Activated B cell treated with CpG ODN at 0.5 μM for 24 hours (primary cell): ENCODE measurements around the gene MREG. TPM values are rescaled to one million over a fixed set of nuclear protein-coding genes. Genes with fewer than 3 reads are reported as not detected.
"Not testable (repeated sequence)": the region's sequence is repeated elsewhere in the genome, so short reads cannot be mapped to it uniquely, and the experiment has no call there.

Experiments
- ATAC-seq: fragments of 200-7000 bp; cut with Tn5 transposase; one replicate; pipeline ENCODE4 v1.10.0; 2021; ENCODE audit warnings: low read depth, mild to moderate bottlenecking, moderate library complexity
- CTCF ChIA-PET: fragments of 350-600 bp; sonication (Branson Sonifier 250); formaldehyde crosslinking; loops from one replicate; lab custom pipeline; 2021; ENCODE audit warnings: antibody characterized with exemption; lab: Charles Lee
- POLR2A ChIA-PET: fragments of 350-600 bp; sonication (Branson Sonifier 250); formaldehyde crosslinking; loops from one replicate; lab custom pipeline; 2021; ENCODE audit warnings: antibody characterized with exemption; lab: Charles Lee
- DNase-seq: peaks from one replicate; pipeline ENCODE4 v3.0.0; 2022
- H3K27ac Mint-ChIP-seq: one replicate; pipeline ENCODE4 v1.8.0; 2020; ENCODE audit warnings: mixed read lengths
- H3K27me3 Mint-ChIP-seq: one replicate; pipeline ENCODE4 v1.8.0; 2021; ENCODE audit warnings: mixed read lengths
- H3K36me3 Mint-ChIP-seq: one replicate; pipeline ENCODE4 v1.8.0; 2021; ENCODE audit warnings: low read depth, mixed read lengths
- H3K4me1 Mint-ChIP-seq: one replicate; pipeline ENCODE4 v1.8.0; 2021; ENCODE audit warnings: mixed read lengths
- H3K4me3 Mint-ChIP-seq: one replicate; pipeline ENCODE4 v1.8.0; 2020; ENCODE audit warnings: mild to moderate bottlenecking, mixed read lengths
- H3K9me3 Mint-ChIP-seq: one replicate; pipeline ENCODE4 v1.8.0; 2020; ENCODE audit warnings: mixed read lengths
- intact Hi-C: fragments of 100-400 bp; cut with micrococcal nuclease; formaldehyde crosslinking; loops from one replicate; pipeline ENCODE4 v1.15.1; 2024
- total RNA-seq: library from RNA; stranded (reverse); gene quantifications from 2 replicates; pipeline ENCODE4 v1.2.3, GENCODE V29; 2022
- TF ChIP-seq, protein P1 (sequence below): fragments of 200-600 bp; IDR thresholded peaks from one replicate; pipeline ENCODE4 v1.8.0; 2022; ENCODE audit warnings: antibody characterized with exemption, mild to moderate bottlenecking

MREG gene
- total RNA-seq, 1 donor from 2014 or later: 16.6 TPM

DNA sequence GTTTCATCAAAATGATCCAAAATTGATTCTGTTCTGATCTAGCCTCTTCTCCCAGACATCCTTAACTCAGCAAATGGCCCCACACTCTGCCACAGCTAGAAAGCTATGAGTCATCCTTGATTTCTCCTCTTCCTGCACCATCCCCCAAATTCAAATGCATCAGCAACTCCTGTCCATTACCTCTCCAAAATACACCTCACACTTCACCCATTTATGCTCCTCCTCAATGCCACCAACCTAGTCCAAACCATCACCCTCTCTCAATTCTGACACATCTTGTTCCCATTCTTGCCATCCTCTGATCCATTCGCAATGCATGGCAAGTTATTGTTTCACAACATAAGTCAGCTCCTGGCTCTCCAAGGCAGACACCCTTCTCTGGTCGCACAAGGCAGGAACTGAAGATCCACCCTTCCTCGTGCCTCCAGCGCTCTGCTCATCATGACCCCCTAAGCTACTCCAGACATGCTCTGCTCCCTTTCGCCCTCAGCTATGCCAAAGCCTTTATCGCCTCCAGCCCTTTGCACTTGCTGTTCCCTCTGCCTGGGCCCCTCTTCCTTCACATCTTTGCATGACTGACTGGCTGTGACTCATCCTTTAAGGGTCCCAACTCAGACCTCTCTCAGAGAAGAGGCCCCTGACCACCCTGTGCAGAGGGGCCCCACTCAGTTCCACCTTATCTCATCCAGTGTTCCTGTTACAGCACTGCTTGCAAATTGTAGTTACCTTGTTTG lies 83.6 kb downstream of the MREG start:
- DNase-seq: no peak
- TF ChIP-seq, protein P1, sequence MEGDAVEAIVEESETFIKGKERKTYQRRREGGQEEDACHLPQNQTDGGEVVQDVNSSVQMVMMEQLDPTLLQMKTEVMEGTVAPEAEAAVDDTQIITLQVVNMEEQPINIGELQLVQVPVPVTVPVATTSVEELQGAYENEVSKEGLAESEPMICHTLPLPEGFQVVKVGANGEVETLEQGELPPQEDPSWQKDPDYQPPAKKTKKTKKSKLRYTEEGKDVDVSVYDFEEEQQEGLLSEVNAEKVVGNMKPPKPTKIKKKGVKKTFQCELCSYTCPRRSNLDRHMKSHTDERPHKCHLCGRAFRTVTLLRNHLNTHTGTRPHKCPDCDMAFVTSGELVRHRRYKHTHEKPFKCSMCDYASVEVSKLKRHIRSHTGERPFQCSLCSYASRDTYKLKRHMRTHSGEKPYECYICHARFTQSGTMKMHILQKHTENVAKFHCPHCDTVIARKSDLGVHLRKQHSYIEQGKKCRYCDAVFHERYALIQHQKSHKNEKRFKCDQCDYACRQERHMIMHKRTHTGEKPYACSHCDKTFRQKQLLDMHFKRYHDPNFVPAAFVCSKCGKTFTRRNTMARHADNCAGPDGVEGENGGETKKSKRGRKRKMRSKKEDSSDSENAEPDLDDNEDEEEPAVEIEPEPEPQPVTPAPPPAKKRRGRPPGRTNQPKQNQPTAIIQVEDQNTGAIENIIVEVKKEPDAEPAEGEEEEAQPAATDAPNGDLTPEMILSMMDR: no peak
- intact Hi-C loops: no loop called here
- no peaks in the 10 kb centered on the region for H3K4me1 Mint-ChIP-seq
- H3K27me3 Mint-ChIP-seq: peaks cover 5% of the 10 kb centered on the region
- no peak overlapping the region for H3K27ac Mint-ChIP-seq
- no peak for ATAC-seq
- no peaks in the 10 kb centered on the region for H3K9me3 Mint-ChIP-seq
- POLR2A ChIA-PET: no interaction called here
- CTCF ChIA-PET: interaction anchor here (2.9 kb wide), 1 partner anchor 475 kb away, joined by 18 read pairs; no protein-coding TSS in a partner anchor
- H3K36me3 Mint-ChIP-seq: no peaks in the 10 kb centered on the region
- H3K4me3 Mint-ChIP-seq: no peak overlapping the region

GRCh38 chr2:215928086-215928485 lies 85.3 kb downstream of the MREG start:
- Mint-ChIP-seq H3K4me1 (no peaks in the 10 kb centered on the region), H3K9me3 (no peaks in the 10 kb centered on the region), H3K36me3 (no peaks in the 10 kb centered on the region), H3K27ac (no peak overlapping the region), H3K4me3 (no peak overlapping the region), H3K27me3 (peaks cover 10% of the 10 kb centered on the region)
- DNase-seq (no peak), ATAC-seq (no peak)
- TF ChIP-seq, protein P1: no peak
- POLR2A ChIA-PET: no interaction called here
- intact Hi-C loops: no loop called here
- CTCF ChIA-PET: no interaction called here

DNA sequence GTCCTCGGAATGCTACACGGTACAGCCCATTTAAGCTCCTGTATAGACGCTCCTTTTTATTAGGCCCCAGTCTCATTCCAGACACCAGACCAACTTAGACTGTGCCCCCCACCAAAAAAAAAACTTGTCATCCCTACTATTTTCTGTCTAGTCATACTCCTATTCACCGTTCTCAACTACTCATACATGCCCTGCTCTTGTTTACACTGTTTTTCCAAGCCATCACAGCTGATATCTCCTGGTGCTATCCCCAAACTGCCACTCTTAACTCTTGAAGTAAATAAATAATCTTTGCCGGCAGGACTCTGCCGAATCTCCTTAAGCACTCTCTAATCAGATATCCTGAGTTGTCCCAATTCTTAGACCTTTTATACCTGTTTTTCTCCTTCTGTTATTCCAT lies 86.4 kb downstream of the MREG start:
- H3K27ac Mint-ChIP-seq, ATAC-seq, H3K9me3 Mint-ChIP-seq, intact Hi-C loops, DNase-seq, H3K4me1 Mint-ChIP-seq, H3K36me3 Mint-ChIP-seq, H3K4me3 Mint-ChIP-seq, CTCF ChIA-PET, POLR2A ChIA-PET: not testable (repeated sequence)
- H3K27me3 Mint-ChIP-seq: peaks cover 13% of the 10 kb centered on the region

DNA sequence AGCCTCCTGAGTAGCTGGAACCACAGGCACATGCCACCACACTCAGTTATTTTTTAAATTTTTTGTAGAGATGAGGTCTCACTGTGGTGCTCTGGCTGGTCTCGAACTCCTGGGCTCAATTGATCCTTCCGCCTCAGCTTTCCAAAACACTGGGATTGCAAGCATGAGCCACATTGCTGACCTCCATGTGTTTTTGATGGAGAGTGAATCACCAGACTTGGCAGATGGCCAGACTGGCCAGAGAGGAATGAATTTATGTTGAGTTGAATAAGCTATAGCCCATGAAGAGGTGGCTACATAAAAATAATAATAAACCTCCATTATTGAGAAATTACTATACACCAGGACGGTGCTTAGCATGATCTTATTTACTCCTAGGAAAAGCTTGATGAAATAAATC lies 91.5 kb downstream of the MREG start:
- H3K4me1 Mint-ChIP-seq: no peaks in the 10 kb centered on the region
- H3K9me3 Mint-ChIP-seq: no peaks in the 10 kb centered on the region
- DNase-seq (no peak), ATAC-seq (no peak)
- TF ChIP-seq, protein P1: no peak
- POLR2A ChIA-PET: no interaction called here
- H3K27ac Mint-ChIP-seq: no peak overlapping the region
- H3K4me3 Mint-ChIP-seq: no peak overlapping the region
- intact Hi-C loops: no loop called here
- CTCF ChIA-PET: interaction anchor here (1.2 kb wide), 1 partner anchor 9 kb away, joined by 4 read pairs; no protein-coding TSS in a partner anchor
- H3K36me3 Mint-ChIP-seq: no peaks in the 10 kb centered on the region
- H3K27me3 Mint-ChIP-seq: peaks cover 14% of the 10 kb centered on the region

GRCh38 chr2:215920244-215921100 lies 92.9 kb downstream of the MREG start:
- CTCF ChIA-PET: interaction anchor here (2.0 kb wide), 1 partner anchor 12 kb away, joined by 5 read pairs; no protein-coding TSS in a partner anchor
- H3K27me3 Mint-ChIP-seq: peaks cover 15% of the 10 kb centered on the region
- POLR2A ChIA-PET: no interaction called here
- peaks cover under 1% of the 10 kb centered on the region for H3K4me1 Mint-ChIP-seq
- H3K9me3 Mint-ChIP-seq: no peaks in the 10 kb centered on the region
- H3K27ac Mint-ChIP-seq: no peak overlapping the region
- no peak overlapping the region for H3K4me3 Mint-ChIP-seq
- ATAC-seq (peak; percentile 71), DNase-seq (no peak)
- no peaks in the 10 kb centered on the region for H3K36me3 Mint-ChIP-seq
- intact Hi-C loops: loop anchor here (1.0 kb wide), 3 partner anchors 466 to 960 kb away; no protein-coding TSS in a partner anchor
- TF ChIP-seq, protein P1: peak; percentile 71
